HepG2 (cell line): ENCODE results near the gene MIDN. TPM values are rescaled to one million over a fixed set of nuclear protein-coding genes. Genes with fewer than 3 reads are reported as not detected.

Experiments used
- ATAC-seq: fragments of 200-7000 bp; cut with Tn5 transposase; 3 replicates; pipeline ENCODE4 v1.9.1; 2020; ENCODE audit warnings: mild to moderate bottlenecking, moderate library complexity
- BruUV-seq: library from RNA; stranded (reverse); fragments of 400-500 nt; replicated peaks from 2 replicates; lab custom pipeline; 2021; lab: Mats Ljungman, UMichigan
- CTCF ChIA-PET: fragments of 300-600 bp; formaldehyde crosslinking; extraction: SDS; loops from one replicate; lab custom pipeline; 2021; ENCODE audit warnings: low total read pairs, inconsistent platforms, low intra/inter-chr PET ratio; lab: Yijun Ruan, JAX
- POLR2A ChIA-PET: fragments of 350-600 bp; sonication (Branson Sonifier 250); formaldehyde crosslinking; loops from one replicate; lab custom pipeline; 2020; ENCODE audit warnings: antibody characterized with exemption, inconsistent platforms; lab: Yijun Ruan, JAX
- DNase-seq: peaks from one replicate; pipeline ENCODE4 v3.0.0-alpha.2; 2015; ENCODE audit warnings: low spot score
- FAIRE-seq: peaks from 3 replicates; lab custom pipeline; 2011; peaks lifted over from hg19 to GRCh38; lab: Jason Lieb, UNC
- H2AFZ ChIP-seq: one replicate; pipeline ENCODE4 v1.6.1; 2011; ENCODE audit warnings: low read length, inconsistent platforms
- H3K27ac ChIP-seq: fragments of 300-600 bp; 3 replicates; pipeline ENCODE4 v1.8.0; 2011; ENCODE audit warnings: mixed run types, mild to moderate bottlenecking, mixed read lengths, low read length, inconsistent platforms; ENCODE audit not compliant: insufficient read depth; ENCODE audit errors: extremely low read length
- H3K27me3 ChIP-seq, 2 experiments: fragments of 200-600 bp in 1 of 2; 2 replicates in 1 of 2; 3 replicates in 1 of 2; pipeline versions ENCODE4 v1.6.0 to v1.8.0; 2011; ENCODE audit warnings: low read length in 2 of 2, mild to moderate bottlenecking in 2 of 2, moderate library complexity in 2 of 2, inconsistent platforms in 1 of 2; ENCODE audit not compliant: insufficient read depth in 2 of 2, control insufficient read depth in 1 of 2
- H3K36me3 ChIP-seq, 2 experiments: fragments of 200-600 bp in 1 of 2; replicated peaks in 1 of 2; 2 replicates in 1 of 2; 3 replicates in 1 of 2; pipeline versions ENCODE4 v1.5.1 to v1.8.0; 2011; ENCODE audit warnings: low read length in 2 of 2, inconsistent platforms in 1 of 2; ENCODE audit not compliant: insufficient read depth in 2 of 2, control insufficient read depth in 1 of 2
- H3K4me1 ChIP-seq: 2 replicates; pipeline ENCODE4 v1.5.1; 2012; ENCODE audit warnings: low read length, inconsistent platforms; ENCODE audit not compliant: insufficient read depth
- H3K4me2 ChIP-seq: 2 replicates; pipeline ENCODE4 v1.6.0; 2011; ENCODE audit warnings: low read depth, low read length, inconsistent platforms
- H3K4me3 ChIP-seq, 3 experiments: fragments of 200-600 bp in 1 of 3; sonication (generic), shearing (Covaris generic) in 1 of 3; replicated peaks in 1 of 3; 2 replicates each; pipeline ENCODE4 v1.5.1; 2011 to 2016; ENCODE audit warnings: low read length in 3 of 3, inconsistent platforms in 2 of 3, low read depth in 2 of 3, mild to moderate bottlenecking in 2 of 3, control low read depth in 1 of 3, mixed read lengths in 1 of 3; ENCODE audit not compliant: insufficient read depth in 1 of 3
- H3K79me2 ChIP-seq: one replicate; pipeline ENCODE4 v1.6.1; 2011; ENCODE audit warnings: low read length, inconsistent platforms; ENCODE audit not compliant: insufficient read depth
- H3K9ac ChIP-seq: 2 replicates; pipeline ENCODE4 v1.6.0; 2011; ENCODE audit warnings: mild to moderate bottlenecking, low read depth, low read length, inconsistent platforms; ENCODE audit not compliant: insufficient read depth
- H3K9me3 ChIP-seq: 2 replicates; pipeline ENCODE4 v1.5.1; 2012; ENCODE audit warnings: mild to moderate bottlenecking, low read length
- H4K20me1 ChIP-seq: 2 replicates; pipeline ENCODE4 v1.6.0; 2011; ENCODE audit warnings: inconsistent platforms, mild to moderate bottlenecking, low read length, moderate library complexity; ENCODE audit not compliant: insufficient read depth
- CREB1 ChIP-seq, 2 experiments: fragments of 450-650 bp in 1 of 2; IDR thresholded peaks; 2 replicates each; pipeline ENCODE4 v1.6.1; 2016 to 2017; ENCODE audit warnings: control low read depth in 1 of 2, mild to moderate bottlenecking in 1 of 2, missing compliant biosample characterization in 1 of 2, missing genetic modification characterization in 1 of 2
- DNMT1 ChIP-seq: sonication (generic); formaldehyde crosslinking; IDR thresholded peaks from 2 replicates; pipeline ENCODE4 v1.5.1; 2020; ENCODE audit warnings: mild to moderate bottlenecking, missing genetic modification reagents
- DR1 ChIP-seq: sonication (generic); formaldehyde crosslinking; IDR thresholded peaks from 2 replicates; pipeline ENCODE4 v1.8.0; 2021; ENCODE audit warnings: mild to moderate bottlenecking, missing genetic modification reagents, inconsistent platforms
- ESRRA ChIP-seq: sonication (generic); formaldehyde crosslinking; IDR thresholded peaks from 2 replicates; pipeline ENCODE4 v1.5.1; 2020; ENCODE audit warnings: mild to moderate bottlenecking, low read depth, missing genetic modification reagents
- FOXM1 ChIP-seq: sonication (generic); formaldehyde crosslinking; IDR thresholded peaks from 2 replicates; pipeline ENCODE4 v1.5.0; 2020; ENCODE audit warnings: missing genetic modification reagents
- HES4 ChIP-seq: sonication (generic); formaldehyde crosslinking; IDR thresholded peaks from 2 replicates; pipeline ENCODE4 v1.9.0; 2021; ENCODE audit warnings: mild to moderate bottlenecking, missing genetic modification reagents, borderline replicate concordance
- HNF4A ChIP-seq: sonication (generic); formaldehyde crosslinking; IDR thresholded peaks from 2 replicates; pipeline ENCODE4 v1.4.0; 2020; ENCODE audit warnings: missing genetic modification reagents
- MATR3 ChIP-seq: sonication (generic); formaldehyde crosslinking; IDR thresholded peaks from 2 replicates; pipeline ENCODE4 v1.4.0; 2020; ENCODE audit warnings: missing genetic modification reagents
- NR3C1 ChIP-seq: sonication (generic); formaldehyde crosslinking; IDR thresholded peaks from 2 replicates; pipeline ENCODE4 v1.4.0; 2020; ENCODE audit warnings: missing genetic modification reagents
- NRL ChIP-seq: sonication (generic); formaldehyde crosslinking; IDR thresholded peaks from 2 replicates; pipeline ENCODE4 v1.5.0; 2020; ENCODE audit warnings: missing genetic modification reagents, mild to moderate bottlenecking, moderate library complexity, borderline replicate concordance
- PREB ChIP-seq: sonication (generic); formaldehyde crosslinking; IDR thresholded peaks from 2 replicates; pipeline ENCODE4 v1.4.0; 2020; ENCODE audit warnings: missing genetic modification reagents
- SIN3A ChIP-seq: IDR thresholded peaks from 2 replicates; pipeline ENCODE4 v1.6.1; 2011; ENCODE audit warnings: low read depth, mild to moderate bottlenecking, control low read depth, low read length, borderline replicate concordance
- SP4 ChIP-seq: sonication (generic); formaldehyde crosslinking; IDR thresholded peaks from 2 replicates; pipeline ENCODE4 v1.8.1; 2023; ENCODE audit warnings: mild to moderate bottlenecking, missing genetic modification reagents
- TOPORS ChIP-seq: sonication (generic); formaldehyde crosslinking; IDR thresholded peaks from 2 replicates; pipeline ENCODE4 v1.8.0; 2023; ENCODE audit warnings: mild to moderate bottlenecking, missing genetic modification reagents
- ZNF317 ChIP-seq: sonication (generic); formaldehyde crosslinking; IDR thresholded peaks from 2 replicates; pipeline ENCODE4 v1.5.0; 2020; ENCODE audit warnings: mild to moderate bottlenecking, missing genetic modification reagents
- ZNF331 ChIP-seq: sonication (generic); formaldehyde crosslinking; IDR thresholded peaks from 2 replicates; pipeline ENCODE4 v1.4.0; 2020; ENCODE audit warnings: missing genetic modification reagents
- ZNF383 ChIP-seq: sonication (generic); formaldehyde crosslinking; IDR thresholded peaks from 2 replicates; pipeline ENCODE4 v1.4.0; 2020; ENCODE audit warnings: missing genetic modification reagents, mild to moderate bottlenecking, borderline replicate concordance
- ZNF451 ChIP-seq: sonication (generic); formaldehyde crosslinking; IDR thresholded peaks from 2 replicates; pipeline ENCODE4 v1.5.0; 2020; ENCODE audit warnings: mild to moderate bottlenecking, missing genetic modification reagents
- ZNF775 ChIP-seq: sonication (generic); formaldehyde crosslinking; IDR thresholded peaks from 2 replicates; pipeline ENCODE4 v1.4.0; 2020; ENCODE audit warnings: missing genetic modification reagents, mild to moderate bottlenecking, moderate library complexity, borderline replicate concordance
- WGBS: methylation state at CpG from one replicate; pipeline ENCODE4 v1.1.6; 2017; ENCODE audit warnings: low lambda C conversion rate; 5-methylcytosine and 5-hydroxymethylcytosine counted together
- in situ Hi-C: cut with HindIII; loops from 2 replicates; pipeline ENCODE4 v1.10.0; 2017; ENCODE audit warnings: low pct_unique_long_range_greater_than_20kb; ENCODE audit not compliant: extremely low pct_ligation_motif_present
- intact Hi-C: fragments of 100-400 bp; cut with micrococcal nuclease; formaldehyde crosslinking; loops from one replicate; pipeline ENCODE4 v1.10.0; 2022; ENCODE audit not compliant: unreplicated experiment
- polyA plus RNA-seq, 8 experiments: library from polyadenylated mRNA; depleted of rRNA in 3 of 8; stranded (reverse) in 7 of 8; unstranded in 1 of 8; fragments of >200 nt; fragmentation: Illumina TruSeq in 4 of 8; extraction: Trizol in 4 of 8; gene quantifications; 2 replicates each; pipeline versions ENCODE4 v1.2.1 to v1.2.3, GENCODE V29; 2011 to 2016; ENCODE audit warnings: low read depth in 4 of 8, missing spikeins in 1 of 8, mixed read lengths in 1 of 8; ENCODE audit not compliant: insufficient read depth in 1 of 8
- total RNA-seq, 5 experiments: library from RNA; depleted of rRNA; stranded (reverse); fragments of >200 nt; fragmentation: Illumina TruSeq; extraction: Trizol; gene quantifications; 2 replicates each; pipeline ENCODE4 v1.2.3, GENCODE V29; 2016; ENCODE audit warnings: low read depth in 1 of 5
- TF ChIP-seq, protein P1 (sequence below): IDR thresholded peaks from 2 replicates; pipeline ENCODE4 v1.6.1; 2016; ENCODE audit warnings: control low read depth

MIDN gene
- total and polyA plus RNA-seq, 2 of the 13 experiments (the other 11 are each of a cell fraction or from before 2014, with no cell fraction given) = 8.4 to 18.0 TPM

DNA sequence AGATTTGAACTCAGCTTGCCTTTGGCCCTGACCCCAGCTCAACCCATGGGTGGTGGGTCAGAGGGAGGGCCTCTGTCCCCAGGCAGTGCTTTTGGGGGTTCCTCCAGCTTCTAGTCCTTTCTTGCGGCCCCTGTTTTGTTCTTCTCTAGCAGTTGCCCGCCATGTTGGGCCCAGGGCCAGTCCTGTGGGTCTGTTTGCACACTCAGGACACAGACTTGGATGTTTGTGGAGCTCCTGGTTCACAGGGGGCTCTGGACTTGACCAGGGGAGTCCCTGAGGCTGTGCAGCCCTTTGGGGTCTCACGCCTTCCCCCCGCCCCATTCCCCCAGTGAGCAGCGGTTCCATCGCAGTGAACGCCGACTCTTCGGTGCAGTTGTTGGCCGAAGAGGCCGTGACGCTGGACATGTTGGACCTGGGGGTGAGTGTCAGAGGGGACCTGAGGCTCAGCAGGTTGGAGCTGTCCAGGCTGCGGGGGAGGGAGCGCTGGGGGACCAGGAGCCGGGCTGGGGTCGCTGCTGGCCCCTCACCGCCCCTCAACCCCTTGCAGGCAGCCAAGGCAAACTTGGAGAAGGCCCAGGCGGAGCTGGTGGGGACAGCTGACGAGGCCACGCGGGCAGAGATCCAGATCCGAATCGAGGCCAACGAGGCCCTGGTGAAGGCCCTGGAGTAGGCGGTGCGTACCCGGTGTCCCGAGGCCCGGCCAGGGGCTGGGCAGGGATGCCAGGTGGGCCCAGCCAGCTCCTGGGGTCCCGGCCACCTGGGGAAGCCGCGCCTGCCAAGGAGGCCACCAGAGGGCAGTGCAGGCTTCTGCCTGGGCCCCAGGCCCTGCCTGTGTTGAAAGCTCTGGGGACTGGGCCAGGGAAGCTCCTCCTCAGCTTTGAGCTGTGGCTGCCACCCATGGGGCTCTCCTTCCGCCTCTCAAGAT lies 4.4 kb upstream of the MIDN start:
- Histone ChIP-seq H3K79me2 (peaks cover 22% of the 10 kb centered on the region), H2AFZ (no peak overlapping the region), H3K27me3 (no peaks in the 10 kb centered on the region), H3K4me3 (peak overlapping the region; percentile 52 to 90 (median 80)), H3K27ac (peak overlapping the region; percentile 96), H4K20me1 (no peaks in the 10 kb centered on the region), H3K4me1 (peaks cover 74% of the 10 kb centered on the region), H3K9ac (peak overlapping the region; percentile 73), H3K36me3 (no peaks in the 10 kb centered on the region), H3K4me2 (peak overlapping the region; percentile 81), H3K9me3 (no peaks in the 10 kb centered on the region)
- ChIA-PET POLR2A (interaction anchor here (0.7 to 10.1 kb wide), 16 partner anchors 9 to 146 kb away, joined by 3 to 469 read pairs (median 5); partner anchors contain the start of genes CIRBP, FAM174C and GPX4), CTCF (interaction anchor here (1.4 to 3.3 kb wide), 2 partner anchors 23 to 35 kb away, joined by 6 to 60 read pairs; no protein-coding TSS in a partner anchor)
- ATAC-seq = peak; percentile 44
- DNase-seq = peak; percentile 81
- no TSS peak for BruUV-seq
- intact Hi-C loops (loop anchor here (1.0 kb wide), 1 partner anchor 25 kb away; the partner anchor contains the start of gene CIRBP), in situ Hi-C loops (loop anchor here (5.0 kb wide), 1 partner anchor 33 kb away; the partner anchor contains the start of gene FAM174C)
- 44% methylated on average over 6 of the region's 33 CpGs for WGBS
- no peak for FAIRE-seq
- TF ChIP-seq SIN3A = peak; percentile 2; the same call in 1 of the 2 replicates
- TF ChIP-seq HES4 (CRISPR knock-in tag) = 0 out of 2 replicates have a peak, but pooled peaks have one; percentile 25
- 0 out of 2 replicates have a peak, but pooled peaks have one; percentile 7 for TF ChIP-seq ZNF451
- TF ChIP-seq ZNF317 (CRISPR knock-in tag) = 0 out of 2 replicates have a peak, but pooled peaks have one; percentile 8
- no peak for TF ChIP-seq NR3C1
- peak; percentile 16; the same call in 1 of the 2 replicates for TF ChIP-seq SP4 (CRISPR knock-in tag)
- no peak for TF ChIP-seq FOXM1 (CRISPR knock-in tag)
- no peak for TF ChIP-seq DR1 (CRISPR knock-in tag)
- no peak for TF ChIP-seq NRL (CRISPR knock-in tag)
- TF ChIP-seq ZNF331 = no peak
- TF ChIP-seq MATR3 (CRISPR knock-in tag) = no peak
- no peak for TF ChIP-seq HNF4A
- no peak for TF ChIP-seq CREB1 (IDR thresholded peaks at IDR 0.05)
- no peak for TF ChIP-seq CREB1 (CRISPR knock-in tag; IDR thresholded peaks at IDR 0.05)
- TF ChIP-seq DNMT1 = no peak
- 0 out of 2 replicates have a peak, but pooled peaks have one; percentile 70 for TF ChIP-seq ZNF383 (CRISPR knock-in tag)
- TF ChIP-seq ESRRA (CRISPR knock-in tag) = no peak
- TF ChIP-seq PREB (CRISPR knock-in tag) = no peak
- no peak for TF ChIP-seq TOPORS (CRISPR knock-in tag)
- 0 out of 2 replicates have a peak, but pooled peaks have one; percentile 26 for TF ChIP-seq ZNF775 (CRISPR knock-in tag)
- TF ChIP-seq, protein P1, sequence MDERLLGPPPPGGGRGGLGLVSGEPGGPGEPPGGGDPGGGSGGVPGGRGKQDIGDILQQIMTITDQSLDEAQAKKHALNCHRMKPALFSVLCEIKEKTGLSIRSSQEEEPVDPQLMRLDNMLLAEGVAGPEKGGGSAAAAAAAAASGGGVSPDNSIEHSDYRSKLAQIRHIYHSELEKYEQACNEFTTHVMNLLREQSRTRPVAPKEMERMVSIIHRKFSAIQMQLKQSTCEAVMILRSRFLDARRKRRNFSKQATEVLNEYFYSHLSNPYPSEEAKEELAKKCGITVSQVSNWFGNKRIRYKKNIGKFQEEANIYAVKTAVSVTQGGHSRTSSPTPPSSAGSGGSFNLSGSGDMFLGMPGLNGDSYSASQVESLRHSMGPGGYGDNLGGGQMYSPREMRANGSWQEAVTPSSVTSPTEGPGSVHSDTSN (CRISPR knock-in tag) = no peak
